GM23338 (cell line): ENCODE data around the gene KYAT1.

Experiments
- CREB1 ChIP-seq: fragments of 250-450 bp; sonication (Bioruptor Pico); IDR thresholded peaks from 2 replicates; pipeline ENCODE4 v1.5.0; 2020; ENCODE audit warnings: low read depth, mild to moderate bottlenecking, moderate library complexity
- EZH2 ChIP-seq: fragments of 200-600 bp; sonication (generic); IDR thresholded peaks from one replicate; pipeline ENCODE4 v1.8.0; 2017; ENCODE audit warnings: antibody characterized with exemption, mild to moderate bottlenecking, low read depth; ENCODE audit not compliant: unreplicated experiment
- EZH2phosphoT487 ChIP-seq: fragments of 200-600 bp; sonication (generic); IDR thresholded peaks from one replicate; pipeline ENCODE4 v1.8.1; 2018; ENCODE audit warnings: antibody characterized with exemption; ENCODE audit not compliant: unreplicated experiment
- JUNB ChIP-seq: IDR thresholded peaks from one replicate; pipeline ENCODE4 v1.6.1; 2016; ENCODE audit warnings: antibody characterized with exemption; ENCODE audit not compliant: unreplicated experiment
- ZNF114 ChIP-seq: fragments of 250-450 bp; sonication (Bioruptor Pico); IDR thresholded peaks from 2 replicates; pipeline ENCODE4 v1.5.0; 2020; ENCODE audit warnings: mild to moderate bottlenecking, moderate library complexity
- TF ChIP-seq, protein P1 (sequence below), 2 experiments: fragments of 200-600 bp in 1 of 2; sonication (generic) in 1 of 2; conservative IDR thresholded peaks; 2 replicates each; pipeline versions ENCODE4 v1.5.1 to v1.6.1; 2016 to 2017; ENCODE audit warnings: antibody characterized with exemption in 2 of 2, low read depth in 2 of 2, mild to moderate bottlenecking in 2 of 2, moderate library complexity in 1 of 2
- TF ChIP-seq, protein P2 (sequence below): IDR thresholded peaks from one replicate; pipeline ENCODE4 v1.6.1; 2018; ENCODE audit warnings: antibody characterized with exemption; ENCODE audit not compliant: unreplicated experiment
- TF ChIP-seq, protein P3 (sequence below): IDR thresholded peaks from 2 replicates; pipeline ENCODE4 v1.6.1; 2016; ENCODE audit warnings: antibody characterized with exemption

DNA sequence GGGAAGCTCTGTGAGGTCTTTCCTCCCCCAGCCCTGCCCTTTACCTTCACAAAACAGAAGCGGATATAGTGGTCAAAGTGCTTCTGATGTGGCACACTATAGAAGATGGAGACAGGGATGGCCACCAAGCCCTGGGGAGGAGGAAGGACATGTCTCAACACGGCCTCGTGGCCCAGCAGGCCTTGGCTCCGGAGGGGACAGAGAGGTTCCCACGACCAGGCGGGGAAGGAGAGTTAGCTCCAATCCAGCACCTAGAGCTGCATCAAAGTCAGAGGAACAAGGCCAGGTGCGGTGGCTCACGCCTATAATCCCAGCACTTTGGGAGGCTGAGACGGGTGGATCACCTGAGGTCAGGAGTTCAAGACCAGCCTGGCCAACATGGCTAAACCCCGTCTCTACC is 48.1 kb downstream of the KYAT1 start:
- no peak for TF ChIP-seq EZH2
- no peak for TF ChIP-seq CREB1 (CRISPR knock-in tag)
- TF ChIP-seq EZH2phosphoT487, result no peak
- TF ChIP-seq, protein P1, sequence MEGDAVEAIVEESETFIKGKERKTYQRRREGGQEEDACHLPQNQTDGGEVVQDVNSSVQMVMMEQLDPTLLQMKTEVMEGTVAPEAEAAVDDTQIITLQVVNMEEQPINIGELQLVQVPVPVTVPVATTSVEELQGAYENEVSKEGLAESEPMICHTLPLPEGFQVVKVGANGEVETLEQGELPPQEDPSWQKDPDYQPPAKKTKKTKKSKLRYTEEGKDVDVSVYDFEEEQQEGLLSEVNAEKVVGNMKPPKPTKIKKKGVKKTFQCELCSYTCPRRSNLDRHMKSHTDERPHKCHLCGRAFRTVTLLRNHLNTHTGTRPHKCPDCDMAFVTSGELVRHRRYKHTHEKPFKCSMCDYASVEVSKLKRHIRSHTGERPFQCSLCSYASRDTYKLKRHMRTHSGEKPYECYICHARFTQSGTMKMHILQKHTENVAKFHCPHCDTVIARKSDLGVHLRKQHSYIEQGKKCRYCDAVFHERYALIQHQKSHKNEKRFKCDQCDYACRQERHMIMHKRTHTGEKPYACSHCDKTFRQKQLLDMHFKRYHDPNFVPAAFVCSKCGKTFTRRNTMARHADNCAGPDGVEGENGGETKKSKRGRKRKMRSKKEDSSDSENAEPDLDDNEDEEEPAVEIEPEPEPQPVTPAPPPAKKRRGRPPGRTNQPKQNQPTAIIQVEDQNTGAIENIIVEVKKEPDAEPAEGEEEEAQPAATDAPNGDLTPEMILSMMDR (conservative IDR thresholded peaks at IDR 0.05; ENCODE audit: low read depth in 2 of 2), result no peak
- TF ChIP-seq, protein P2, sequence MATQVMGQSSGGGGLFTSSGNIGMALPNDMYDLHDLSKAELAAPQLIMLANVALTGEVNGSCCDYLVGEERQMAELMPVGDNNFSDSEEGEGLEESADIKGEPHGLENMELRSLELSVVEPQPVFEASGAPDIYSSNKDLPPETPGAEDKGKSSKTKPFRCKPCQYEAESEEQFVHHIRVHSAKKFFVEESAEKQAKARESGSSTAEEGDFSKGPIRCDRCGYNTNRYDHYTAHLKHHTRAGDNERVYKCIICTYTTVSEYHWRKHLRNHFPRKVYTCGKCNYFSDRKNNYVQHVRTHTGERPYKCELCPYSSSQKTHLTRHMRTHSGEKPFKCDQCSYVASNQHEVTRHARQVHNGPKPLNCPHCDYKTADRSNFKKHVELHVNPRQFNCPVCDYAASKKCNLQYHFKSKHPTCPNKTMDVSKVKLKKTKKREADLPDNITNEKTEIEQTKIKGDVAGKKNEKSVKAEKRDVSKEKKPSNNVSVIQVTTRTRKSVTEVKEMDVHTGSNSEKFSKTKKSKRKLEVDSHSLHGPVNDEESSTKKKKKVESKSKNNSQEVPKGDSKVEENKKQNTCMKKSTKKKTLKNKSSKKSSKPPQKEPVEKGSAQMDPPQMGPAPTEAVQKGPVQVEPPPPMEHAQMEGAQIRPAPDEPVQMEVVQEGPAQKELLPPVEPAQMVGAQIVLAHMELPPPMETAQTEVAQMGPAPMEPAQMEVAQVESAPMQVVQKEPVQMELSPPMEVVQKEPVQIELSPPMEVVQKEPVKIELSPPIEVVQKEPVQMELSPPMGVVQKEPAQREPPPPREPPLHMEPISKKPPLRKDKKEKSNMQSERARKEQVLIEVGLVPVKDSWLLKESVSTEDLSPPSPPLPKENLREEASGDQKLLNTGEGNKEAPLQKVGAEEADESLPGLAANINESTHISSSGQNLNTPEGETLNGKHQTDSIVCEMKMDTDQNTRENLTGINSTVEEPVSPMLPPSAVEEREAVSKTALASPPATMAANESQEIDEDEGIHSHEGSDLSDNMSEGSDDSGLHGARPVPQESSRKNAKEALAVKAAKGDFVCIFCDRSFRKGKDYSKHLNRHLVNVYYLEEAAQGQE, result no peak
- TF ChIP-seq JUNB, result no peak
- no peak for TF ChIP-seq ZNF114
- TF ChIP-seq, protein P3, sequence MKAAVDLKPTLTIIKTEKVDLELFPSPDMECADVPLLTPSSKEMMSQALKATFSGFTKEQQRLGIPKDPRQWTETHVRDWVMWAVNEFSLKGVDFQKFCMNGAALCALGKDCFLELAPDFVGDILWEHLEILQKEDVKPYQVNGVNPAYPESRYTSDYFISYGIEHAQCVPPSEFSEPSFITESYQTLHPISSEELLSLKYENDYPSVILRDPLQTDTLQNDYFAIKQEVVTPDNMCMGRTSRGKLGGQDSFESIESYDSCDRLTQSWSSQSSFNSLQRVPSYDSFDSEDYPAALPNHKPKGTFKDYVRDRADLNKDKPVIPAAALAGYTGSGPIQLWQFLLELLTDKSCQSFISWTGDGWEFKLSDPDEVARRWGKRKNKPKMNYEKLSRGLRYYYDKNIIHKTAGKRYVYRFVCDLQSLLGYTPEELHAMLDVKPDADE, result no peak
